K562 (cell line): Measurements from ENCODE around the gene HMBS. TPM values are rescaled to one million over a fixed set of nuclear protein-coding genes. Genes with fewer than 3 reads are reported as not detected.

ENCODE experiments used
- BMI1 ChIP-seq: fragments of 150-350 bp; IDR thresholded peaks from 2 replicates; pipeline ENCODE4 v1.6.1; 2014; ENCODE audit warnings: low read length
- CBX8 ChIP-seq: fragments of 200-600 bp; sonication (generic); IDR thresholded peaks from 2 replicates; pipeline ENCODE4 v1.6.1; 2012; ENCODE audit warnings: borderline replicate concordance, mixed run types, low read depth, mild to moderate bottlenecking, moderate library complexity, mixed read lengths, low read length, control low read depth, inconsistent platforms; ENCODE audit not compliant: poor library complexity, severe bottlenecking; ENCODE audit errors: extremely low read depth
- CXXC5 ChIP-seq: fragments of 250-450 bp; sonication (Bioruptor Pico); IDR thresholded peaks from 2 replicates; pipeline ENCODE4 v1.8.0; 2022; ENCODE audit warnings: inconsistent platforms, mild to moderate bottlenecking, moderate library complexity
- ERF ChIP-seq: fragments of 450-650 bp; formaldehyde crosslinking; IDR thresholded peaks from 2 replicates; pipeline ENCODE4 v1.4.0; 2020; ENCODE audit warnings: mild to moderate bottlenecking, mixed read lengths
- FOSL1 ChIP-seq: fragments of 200-800 bp; sonication (Bioruptor generic); conservative IDR thresholded peaks from 2 replicates; pipeline ENCODE4 v1.6.1; 2016; ENCODE audit warnings: missing genetic modification characterization, missing compliant biosample characterization
- GMEB1 ChIP-seq: fragments of 250-450 bp; sonication (Bioruptor Pico); IDR thresholded peaks from 2 replicates; pipeline ENCODE4 v1.4.0; 2020; ENCODE audit warnings: mild to moderate bottlenecking
- HDAC1 ChIP-seq, 2 experiments: fragments of 450-650 bp; IDR thresholded peaks; 2 replicates each; pipeline ENCODE4 v1.6.1; 2016 to 2017; ENCODE audit warnings: inconsistent platforms in 1 of 2, mild to moderate bottlenecking in 1 of 2, moderate library complexity in 1 of 2
- HDAC8 ChIP-seq: fragments of 450-650 bp; IDR thresholded peaks from 2 replicates; pipeline ENCODE4 v1.6.1; 2016; ENCODE audit warnings: mild to moderate bottlenecking, missing genetic modification characterization, moderate library complexity, missing compliant biosample characterization
- HOXB6 ChIP-seq: fragments of 250-450 bp; sonication (Bioruptor Pico); IDR thresholded peaks from 2 replicates; pipeline ENCODE4 v1.5.1; 2022; ENCODE audit warnings: mild to moderate bottlenecking, borderline replicate concordance
- NCOA1 ChIP-seq: fragments of 450-650 bp; IDR thresholded peaks from 2 replicates; pipeline ENCODE4 v1.6.1; 2016; ENCODE audit warnings: low read depth
- NCOA4 ChIP-seq: fragments of 450-650 bp; IDR thresholded peaks from 2 replicates; pipeline ENCODE4 v1.6.1; 2018; ENCODE audit warnings: mild to moderate bottlenecking; ENCODE audit not compliant: partially characterized antibody
- NFE2 ChIP-seq: IDR thresholded peaks from 2 replicates; pipeline ENCODE4 v1.6.1; 2014; ENCODE audit warnings: antibody characterized with exemption, low read depth
- PML ChIP-seq: IDR thresholded peaks from 2 replicates; pipeline ENCODE4 v1.6.1; 2012; ENCODE audit warnings: low read length, inconsistent platforms
- RBBP5 ChIP-seq: fragments of 200-600 bp; sonication (generic); IDR thresholded peaks from 2 replicates; pipeline ENCODE4 v1.6.1; 2012; ENCODE audit warnings: borderline replicate concordance, mild to moderate bottlenecking, low read length, control low read depth, inconsistent platforms; ENCODE audit not compliant: insufficient read depth, poor library complexity, severe bottlenecking
- RBM34 ChIP-seq: fragments of 200-400 bp; formaldehyde crosslinking; IDR thresholded peaks from 2 replicates; pipeline ENCODE4 v1.6.1; 2018; ENCODE audit warnings: low read length, borderline replicate concordance; ENCODE audit not compliant: insufficient read depth
- RFX5 ChIP-seq: IDR thresholded peaks from 2 replicates; pipeline ENCODE4 v1.6.1; 2011; ENCODE audit warnings: low read depth, mild to moderate bottlenecking, improper control_type of control experiment, low read length
- SP1 ChIP-seq: sonication (generic); formaldehyde crosslinking; IDR thresholded peaks from 2 replicates; pipeline ENCODE4 v1.8.1; 2022; ENCODE audit warnings: mild to moderate bottlenecking, missing genetic modification reagents
- TBP ChIP-seq: optimal IDR thresholded peaks from 2 replicates; pipeline ENCODE3; 2011; ENCODE audit warnings: low read depth, low read length, improper control_type of control experiment
- USF1 ChIP-seq: sonication (generic); formaldehyde crosslinking; IDR thresholded peaks from 2 replicates; pipeline ENCODE4 v1.9.0; 2022; ENCODE audit warnings: mild to moderate bottlenecking, missing genetic modification reagents
- ZBTB1 ChIP-seq: sonication (generic); formaldehyde crosslinking; IDR thresholded peaks from 2 replicates; pipeline ENCODE4 v1.8.1; 2023; ENCODE audit warnings: missing genetic modification reagents, low read depth, mild to moderate bottlenecking, borderline replicate concordance
- ZBTB17 ChIP-seq: fragments of 450-650 bp; formaldehyde crosslinking; IDR thresholded peaks from 2 replicates; pipeline ENCODE4 v1.4.0; 2020; ENCODE audit warnings: mild to moderate bottlenecking
- ZFP1 ChIP-seq: fragments of 450-650 bp; formaldehyde crosslinking; IDR thresholded peaks from 2 replicates; pipeline ENCODE4 v1.4.0; 2020; ENCODE audit warnings: mild to moderate bottlenecking, mixed read lengths
- ZNF589 ChIP-seq: fragments of 200-800 bp; sonication (Bioruptor generic); IDR thresholded peaks from 2 replicates; pipeline ENCODE4 v1.6.1; 2016; ENCODE audit warnings: low read depth, missing genetic modification characterization, missing compliant biosample characterization
- ZNF740 ChIP-seq, 3 experiments: fragments of 200-800 bp in 1 of 3; sonication (Bioruptor generic) in 1 of 3; sonication (generic) in 1 of 3; formaldehyde crosslinking in 1 of 3; IDR thresholded peaks; 2 replicates each; pipeline versions ENCODE4 v1.6.1 to v1.8.0; 2016 to 2022; ENCODE audit warnings: mild to moderate bottlenecking in 2 of 3, missing compliant biosample characterization in 2 of 3, missing genetic modification characterization in 2 of 3, missing genetic modification reagents in 1 of 3
- polyA plus RNA-seq, 8 experiments: library from polyadenylated mRNA; depleted of rRNA in 4 of 8; stranded (reverse) in 5 of 8; unstranded in 3 of 8; fragments of >200 nt; fragmentation: Nextera tagmentation in 2 of 8; fragmentation: Illumina TruSeq in 1 of 8; extraction: Ambion mirVana in 2 of 8; extraction: Trizol in 1 of 8; gene quantifications; 2 replicates each; pipeline versions ENCODE4 v1.2.1 to v1.2.3, GENCODE V29; 2011 to 2014; ENCODE audit warnings: inconsistent platforms in 1 of 8, missing spikeins in 1 of 8
- total RNA-seq, 7 experiments: library from RNA; depleted of rRNA in 6 of 7; stranded (reverse); fragments of >200 nt in 6 of 7; fragmentation: Illumina TruSeq in 2 of 7; extraction: Trizol in 2 of 7; gene quantifications; 2 replicates each; pipeline versions ENCODE4 v1.2.1 to v1.2.3, GENCODE V29; 2011 to 2021; ENCODE audit warnings: low replicate concordance in 1 of 7

The HMBS gene
- total and polyA plus RNA-seq, 9 of the 15 experiments (the other 6 are each of a cell fraction or from before 2014, with no cell fraction given), result 56.9 to 385 (median 286) TPM

- TF ChIP-seq ZNF740 (CRISPR knock-in tag; IDR thresholded peaks at IDR 0.05) (no peak), ZNF740 (tag; IDR thresholded peaks at IDR 0.05) (no peak), ZBTB17 (CRISPR knock-in tag) (no peak), HOXB6 (CRISPR knock-in tag) (no peak), RFX5 (no peak), NCOA1 (no peak), CBX8 (no peak), ZBTB1 (CRISPR knock-in tag) (no peak), PML (no peak), ZNF589 (CRISPR knock-in tag) (no peak), CXXC5 (CRISPR knock-in tag) (no peak), HDAC1 (IDR thresholded peaks at IDR 0.05) (no peak), NCOA4 (no peak), GMEB1 (CRISPR knock-in tag) (no peak), RBM34 (no peak), FOSL1 (tag) (peak; percentile 66), HDAC8 (no peak), NFE2 (peak; percentile 98), TBP (no peak), ZFP1 (CRISPR knock-in tag) (no peak), BMI1 (no peak), USF1 (no peak), SP1 (CRISPR knock-in tag) (peak; percentile 60; the same call in 1 of the 2 replicates), RBBP5 (no peak), ERF (CRISPR knock-in tag) (no peak)
These were observed 21.9 kb upstream of the HMBS start (continued) for GRCh38 chr11:119062779-119063178.
